ENCODE results near the gene TMEM181.

DNA sequence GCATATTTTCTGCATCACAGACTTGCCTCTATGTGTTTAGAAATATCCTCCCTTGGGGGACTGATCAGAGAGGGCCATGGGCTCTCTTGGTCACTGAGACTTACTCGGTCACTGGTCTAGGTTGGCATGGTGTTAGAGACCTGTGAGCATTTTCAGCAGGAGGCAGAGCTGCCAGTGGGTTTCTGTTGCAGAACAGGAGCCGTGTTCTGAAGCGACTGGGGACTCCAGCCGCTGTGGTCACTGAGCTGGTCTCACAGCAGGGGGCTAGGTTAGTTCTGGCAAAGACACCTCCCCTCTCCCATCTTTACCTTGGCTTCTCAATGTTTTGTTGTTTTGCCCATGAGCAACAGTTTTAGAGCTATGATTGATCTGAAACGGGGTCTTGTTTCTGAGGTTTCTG lies 8.7 kb downstream of the TMEM181 start:
- TF ChIP-seq, protein P1, sequence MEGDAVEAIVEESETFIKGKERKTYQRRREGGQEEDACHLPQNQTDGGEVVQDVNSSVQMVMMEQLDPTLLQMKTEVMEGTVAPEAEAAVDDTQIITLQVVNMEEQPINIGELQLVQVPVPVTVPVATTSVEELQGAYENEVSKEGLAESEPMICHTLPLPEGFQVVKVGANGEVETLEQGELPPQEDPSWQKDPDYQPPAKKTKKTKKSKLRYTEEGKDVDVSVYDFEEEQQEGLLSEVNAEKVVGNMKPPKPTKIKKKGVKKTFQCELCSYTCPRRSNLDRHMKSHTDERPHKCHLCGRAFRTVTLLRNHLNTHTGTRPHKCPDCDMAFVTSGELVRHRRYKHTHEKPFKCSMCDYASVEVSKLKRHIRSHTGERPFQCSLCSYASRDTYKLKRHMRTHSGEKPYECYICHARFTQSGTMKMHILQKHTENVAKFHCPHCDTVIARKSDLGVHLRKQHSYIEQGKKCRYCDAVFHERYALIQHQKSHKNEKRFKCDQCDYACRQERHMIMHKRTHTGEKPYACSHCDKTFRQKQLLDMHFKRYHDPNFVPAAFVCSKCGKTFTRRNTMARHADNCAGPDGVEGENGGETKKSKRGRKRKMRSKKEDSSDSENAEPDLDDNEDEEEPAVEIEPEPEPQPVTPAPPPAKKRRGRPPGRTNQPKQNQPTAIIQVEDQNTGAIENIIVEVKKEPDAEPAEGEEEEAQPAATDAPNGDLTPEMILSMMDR (IDR thresholded peaks at IDR 0.05; ENCODE audit: poor library complexity): no peak
- no peak for TF ChIP-seq EZH2 (IDR thresholded peaks at IDR 0.05; ENCODE audit: borderline replicate concordance)
- no peak for TF ChIP-seq EZH2phosphoT487 (IDR thresholded peaks at IDR 0.05; ENCODE audit: low read depth, severe bottlenecking, unreplicated experiment)
